Astrocyte of the cerebellum (primary cell): ENCODE data around the gene AP3D1.

Experiments used
- DNase-seq: peaks from one replicate; pipeline ENCODE4 v3.0.0-alpha.2; 2011; ENCODE audit warnings: low read depth
- H3K4me3 ChIP-seq: 2 replicates; pipeline ENCODE4 v1.5.1; 2011; ENCODE audit warnings: mild to moderate bottlenecking, low read depth, low read length, moderate library complexity
- CTCF ChIP-seq: IDR thresholded peaks from 2 replicates; pipeline ENCODE4 v1.5.1; 2012; ENCODE audit warnings: low read length, low read depth, moderate library complexity, mild to moderate bottlenecking; ENCODE audit errors: missing control alignments
- in situ Hi-C: cut with HindIII; loops from 2 replicates; pipeline ENCODE4 v1.10.0; 2017; ENCODE audit warnings: low sequenced_read_pairs

The AP3D1 gene

GRCh38 chr19:2070436-2070827 is 80.9 kb downstream of the AP3D1 start:
- no peak for TF ChIP-seq CTCF
- DNase-seq = no peak
- no peak overlapping the region for H3K4me3 ChIP-seq
- in situ Hi-C loops = no loop called here

GRCh38 chr19:2064788-2065524 is 86.4 kb downstream of the AP3D1 start:
- in situ Hi-C loops = no loop called here
- TF ChIP-seq CTCF = no peak
- no peak overlapping the region for H3K4me3 ChIP-seq
- no peak for DNase-seq

- in situ Hi-C loops = no loop called here
- no peak for TF ChIP-seq CTCF
Measured at GRCh38 chr19:2064395-2064787, 87.0 kb downstream of the AP3D1 start.

GRCh38 chr19:2063824-2064223 is 87.5 kb downstream of the AP3D1 start:
- TF ChIP-seq CTCF = no peak
- DNase-seq = no peak
- no peak overlapping the region for H3K4me3 ChIP-seq
- in situ Hi-C loops = no loop called here

More at GRCh38 chr19:2064395-2064787, 87.0 kb downstream of the AP3D1 start:
- no peak overlapping the region for H3K4me3 ChIP-seq
- no peak for DNase-seq

GRCh38 chr19:2062770-2063169 is 88.6 kb downstream of the AP3D1 start:
- no peak for DNase-seq
- no peak for TF ChIP-seq CTCF
- no peak overlapping the region for H3K4me3 ChIP-seq
- in situ Hi-C loops = no loop called here

- TF ChIP-seq CTCF = no peak
- in situ Hi-C loops = no loop called here
- H3K4me3 ChIP-seq = peak overlapping the region; percentile 46
- DNase-seq = no peak
Measured at GRCh38 chr19:2062389-2062729, 89.0 kb downstream of the AP3D1 start.
